ENCODE measurements around the gene PDIA5. TPM values are rescaled to one million over a fixed set of nuclear protein-coding genes. Genes with fewer than 3 reads are reported as not detected.

The PDIA5 gene
- total and polyA plus RNA-seq, 4 donors: 36.8 to 94.6 (median 63.3) TPM

DNA sequence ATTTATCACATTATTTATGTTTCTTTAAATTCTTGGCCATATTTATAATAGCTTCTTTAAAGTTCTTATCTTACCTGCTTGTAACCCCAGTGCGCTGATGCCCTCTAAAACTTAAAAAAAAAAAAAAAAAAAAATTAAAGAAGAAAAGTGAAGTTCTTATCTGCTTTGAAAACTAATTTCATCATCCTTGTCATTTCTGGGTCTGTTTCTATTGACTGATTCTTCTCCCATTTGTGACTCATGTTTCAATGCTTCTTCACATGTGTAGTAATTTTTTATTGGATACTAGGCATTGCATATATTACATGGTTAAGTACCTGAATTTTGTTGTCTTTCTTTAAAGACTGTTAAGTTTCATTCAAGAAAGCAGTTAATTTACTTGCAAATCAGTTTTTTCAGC, 131.5 kb downstream of the PDIA5 start:
- Histone ChIP-seq H3K27ac (ENCODE audit: low read depth in 1 of 2, low read length in 2 of 2) (no peak overlapping the region), H3K36me3 (ENCODE audit: control insufficient read depth in 4 of 4, insufficient read depth in 3 of 4, low read depth in 1 of 4, low read length in 3 of 4) (no peaks in the 10 kb centered on the region), H3K9me3 (ENCODE audit: control insufficient read depth in 4 of 4, low read length in 3 of 4) (no peaks in the 10 kb centered on the region), H3K27me3 (ENCODE audit: control insufficient read depth in 4 of 4, insufficient read depth in 4 of 4, low read length in 3 of 4) (no peaks in the 10 kb centered on the region), H3K4me3 (ENCODE audit: low read depth in 1 of 3, low read length in 3 of 3) (no peak overlapping the region), H3K4me1 (ENCODE audit: control insufficient read depth in 4 of 4, insufficient read depth in 4 of 4, low read length in 3 of 4) (peaks cover 10 to 26% (median 18%) of the 10 kb centered on the region in 4 donors), H3K9ac (ENCODE audit: low read depth in 1 of 2, low read length in 2 of 2) (no peak overlapping the region)
- WGBS: 98% methylated on average over 1 of the region's 1 CpG
- TF ChIP-seq FOXA2 (IDR thresholded peaks at IDR 0.05) (no peak), REST (IDR thresholded peaks at IDR 0.05) (no peak)
- DNase-seq (ENCODE audit: low spot score): no peak

DNA sequence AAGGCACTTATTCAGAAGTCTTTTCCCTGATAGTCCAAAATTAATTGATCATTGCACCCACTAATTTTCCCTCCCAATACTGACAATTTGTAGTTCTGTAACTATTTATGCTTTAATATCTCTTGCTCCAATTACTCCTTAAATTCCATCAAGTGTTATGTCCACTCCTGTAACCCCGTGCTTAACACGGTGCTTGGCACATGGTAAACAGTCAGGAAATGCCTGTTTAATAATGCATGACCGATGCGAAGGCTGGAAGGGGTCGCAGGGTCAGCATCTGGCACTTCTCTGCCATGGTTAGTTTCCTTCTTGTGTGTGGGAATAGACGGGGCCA, 134.4 kb downstream of the PDIA5 start:
- H3K27ac ChIP-seq (ENCODE audit: low read depth in 1 of 2, low read length in 2 of 2): peak overlapping the region; percentile 75 to 88
- H3K4me3 ChIP-seq (ENCODE audit: low read depth in 1 of 3, low read length in 3 of 3): peak overlapping the region; percentile 64 to 86 (median 82)
- H3K36me3 ChIP-seq (ENCODE audit: control insufficient read depth in 4 of 4, insufficient read depth in 3 of 4, low read depth in 1 of 4, low read length in 3 of 4): no peaks in the 10 kb centered on the region
- no peak for TF ChIP-seq REST (IDR thresholded peaks at IDR 0.05)
- no peak for TF ChIP-seq YY1 (IDR thresholded peaks at IDR 0.05)
- TF ChIP-seq FOXA1 (IDR thresholded peaks at IDR 0.05): no peak
- no peak for TF ChIP-seq RXRA (IDR thresholded peaks at IDR 0.05)
- TF ChIP-seq, protein P1, sequence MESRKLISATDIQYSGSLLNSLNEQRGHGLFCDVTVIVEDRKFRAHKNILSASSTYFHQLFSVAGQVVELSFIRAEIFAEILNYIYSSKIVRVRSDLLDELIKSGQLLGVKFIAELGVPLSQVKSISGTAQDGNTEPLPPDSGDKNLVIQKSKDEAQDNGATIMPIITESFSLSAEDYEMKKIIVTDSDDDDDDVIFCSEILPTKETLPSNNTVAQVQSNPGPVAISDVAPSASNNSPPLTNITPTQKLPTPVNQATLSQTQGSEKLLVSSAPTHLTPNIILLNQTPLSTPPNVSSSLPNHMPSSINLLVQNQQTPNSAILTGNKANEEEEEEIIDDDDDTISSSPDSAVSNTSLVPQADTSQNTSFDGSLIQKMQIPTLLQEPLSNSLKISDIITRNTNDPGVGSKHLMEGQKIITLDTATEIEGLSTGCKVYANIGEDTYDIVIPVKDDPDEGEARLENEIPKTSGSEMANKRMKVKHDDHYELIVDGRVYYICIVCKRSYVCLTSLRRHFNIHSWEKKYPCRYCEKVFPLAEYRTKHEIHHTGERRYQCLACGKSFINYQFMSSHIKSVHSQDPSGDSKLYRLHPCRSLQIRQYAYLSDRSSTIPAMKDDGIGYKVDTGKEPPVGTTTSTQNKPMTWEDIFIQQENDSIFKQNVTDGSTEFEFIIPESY (IDR thresholded peaks at IDR 0.05): no peak
- TF ChIP-seq TAF1 (conservative IDR thresholded peaks at IDR 0.05): no peak
- TF ChIP-seq SP1 (IDR thresholded peaks at IDR 0.05): no peak
- TF ChIP-seq JUND (IDR thresholded peaks at IDR 0.05): no peak
- TF ChIP-seq EGR1 (IDR thresholded peaks at IDR 0.05; ENCODE audit: low read depth in 2 of 2): no peak
- TF ChIP-seq, protein P2, sequence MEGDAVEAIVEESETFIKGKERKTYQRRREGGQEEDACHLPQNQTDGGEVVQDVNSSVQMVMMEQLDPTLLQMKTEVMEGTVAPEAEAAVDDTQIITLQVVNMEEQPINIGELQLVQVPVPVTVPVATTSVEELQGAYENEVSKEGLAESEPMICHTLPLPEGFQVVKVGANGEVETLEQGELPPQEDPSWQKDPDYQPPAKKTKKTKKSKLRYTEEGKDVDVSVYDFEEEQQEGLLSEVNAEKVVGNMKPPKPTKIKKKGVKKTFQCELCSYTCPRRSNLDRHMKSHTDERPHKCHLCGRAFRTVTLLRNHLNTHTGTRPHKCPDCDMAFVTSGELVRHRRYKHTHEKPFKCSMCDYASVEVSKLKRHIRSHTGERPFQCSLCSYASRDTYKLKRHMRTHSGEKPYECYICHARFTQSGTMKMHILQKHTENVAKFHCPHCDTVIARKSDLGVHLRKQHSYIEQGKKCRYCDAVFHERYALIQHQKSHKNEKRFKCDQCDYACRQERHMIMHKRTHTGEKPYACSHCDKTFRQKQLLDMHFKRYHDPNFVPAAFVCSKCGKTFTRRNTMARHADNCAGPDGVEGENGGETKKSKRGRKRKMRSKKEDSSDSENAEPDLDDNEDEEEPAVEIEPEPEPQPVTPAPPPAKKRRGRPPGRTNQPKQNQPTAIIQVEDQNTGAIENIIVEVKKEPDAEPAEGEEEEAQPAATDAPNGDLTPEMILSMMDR (IDR thresholded peaks at IDR 0.05; ENCODE audit: low read depth, low read length, missing input control): no peak
- TF ChIP-seq GABPA (IDR thresholded peaks at IDR 0.05 in 1 of 2, conservative IDR thresholded peaks at IDR 0.05 in 1 of 2): no peak
- no peak for TF ChIP-seq RAD21 (IDR thresholded peaks at IDR 0.05)
- TF ChIP-seq HNF4G (IDR thresholded peaks at IDR 0.05): no peak
- TF ChIP-seq HNF4A (conservative IDR thresholded peaks at IDR 0.05): no peak
- TF ChIP-seq, protein P3, sequence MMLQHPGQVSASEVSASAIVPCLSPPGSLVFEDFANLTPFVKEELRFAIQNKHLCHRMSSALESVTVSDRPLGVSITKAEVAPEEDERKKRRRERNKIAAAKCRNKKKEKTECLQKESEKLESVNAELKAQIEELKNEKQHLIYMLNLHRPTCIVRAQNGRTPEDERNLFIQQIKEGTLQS (IDR thresholded peaks at IDR 0.05): no peak
- TF ChIP-seq FOXA2 (IDR thresholded peaks at IDR 0.05): no peak
- TF ChIP-seq NR2F2 (IDR thresholded peaks at IDR 0.05): no peak
- H3K4me1 ChIP-seq (ENCODE audit: control insufficient read depth in 4 of 4, insufficient read depth in 4 of 4, low read length in 3 of 4): peaks cover 6 to 17% (median 10%) of the 10 kb centered on the region in 4 donors
- H3K9me3 ChIP-seq (ENCODE audit: control insufficient read depth in 4 of 4, low read length in 3 of 4): no peaks in the 10 kb centered on the region
- H3K27me3 ChIP-seq (ENCODE audit: control insufficient read depth in 4 of 4, insufficient read depth in 4 of 4, low read length in 3 of 4): no peaks in the 10 kb centered on the region
- DNase-seq (ENCODE audit: low spot score): no peak
- 9% methylated on average over 6 of the region's 6 CpGs for WGBS
- peak overlapping the region; percentile 26 to 58 for H3K9ac ChIP-seq (ENCODE audit: low read depth in 1 of 2, low read length in 2 of 2)
